Uterus (tissue), 2 donors: ENCODE results near the gene TRIO.

Source experiments
- CTCF ChIP-seq, 4 experiments: fragments of 200-600 bp in 2 of 4; fragments of 450-650 bp in 2 of 4; sonication (generic) in 2 of 4; IDR thresholded peaks; one replicate each; pipeline ENCODE4 v1.5.1; 2016 to 2019; ENCODE audit warnings: antibody characterized with exemption in 4 of 4, mild to moderate bottlenecking in 2 of 4, moderate library complexity in 1 of 4
- POLR2A ChIP-seq, 2 donors: fragments of 450-650 bp; IDR thresholded peaks; one replicate each; pipeline ENCODE4 v1.6.1; 2016; ENCODE audit warnings: antibody characterized with exemption in 2 of 2, mild to moderate bottlenecking in 1 of 2, moderate library complexity in 1 of 2

- no peak for TF ChIP-seq CTCF (IDR thresholded peaks at IDR 0.05)
- TF ChIP-seq POLR2A (IDR thresholded peaks at IDR 0.05): no peak
These were observed 208.0 kb downstream of the TRIO start for GRCh38 chr5:14351086-14351661.
